Smooth muscle cell (in vitro differentiated cells): ENCODE results near the gene LRRC3B. TPM values are rescaled to one million over a fixed set of nuclear protein-coding genes. Genes with fewer than 3 reads are reported as not detected.

Source experiments
- DNase-seq: peaks from one replicate; lab custom pipeline; 2025; ENCODE audit not compliant: unreplicated experiment; lab: John Stamatoyannopoulos, UW
- H2AFZ ChIP-seq: fragments of 200-600 bp; sonication (generic); 2 replicates; pipeline ENCODE4 v1.6.0; 2016; ENCODE audit warnings: antibody characterized with exemption, low read depth, mild to moderate bottlenecking
- H3F3A ChIP-seq: fragments of 200-600 bp; sonication (generic); 2 replicates; pipeline ENCODE4 v1.6.0; 2017; ENCODE audit warnings: antibody characterized with exemption, low read depth
- H3K27ac ChIP-seq: fragments of 200-600 bp; sonication (generic); 2 replicates; pipeline ENCODE4 v1.5.1; 2016; ENCODE audit warnings: low read depth, mild to moderate bottlenecking
- H3K27me3 ChIP-seq: fragments of 200-600 bp; sonication (generic); 2 replicates; pipeline ENCODE4 v1.6.1; 2016; ENCODE audit warnings: low read depth, mild to moderate bottlenecking
- H3K36me3 ChIP-seq: fragments of 200-600 bp; sonication (generic); 2 replicates; pipeline ENCODE4 v1.5.1; 2016; ENCODE audit warnings: low read depth
- H3K4me1 ChIP-seq: fragments of 200-600 bp; sonication (generic); 2 replicates; pipeline ENCODE4 v1.5.1; 2016; ENCODE audit warnings: low read depth
- H3K4me2 ChIP-seq: fragments of 200-600 bp; sonication (generic); 2 replicates; pipeline ENCODE4 v1.6.0; 2016; ENCODE audit warnings: mild to moderate bottlenecking
- H3K4me3 ChIP-seq: fragments of 200-600 bp; sonication (generic); 2 replicates; pipeline ENCODE4 v1.5.1; 2016; ENCODE audit warnings: mild to moderate bottlenecking
- H3K79me2 ChIP-seq: fragments of 200-600 bp; sonication (generic); 2 replicates; pipeline ENCODE4 v1.6.0; 2016; ENCODE audit warnings: low read depth, mild to moderate bottlenecking
- H3K9ac ChIP-seq: fragments of 200-600 bp; sonication (generic); 2 replicates; pipeline ENCODE4 v1.6.0; 2016; ENCODE audit warnings: low read depth
- H3K9me3 ChIP-seq: fragments of 200-600 bp; sonication (generic); replicated peaks from 2 replicates; pipeline ENCODE4 v1.5.1; 2016; ENCODE audit warnings: low read depth
- H4K20me1 ChIP-seq: fragments of 200-600 bp; sonication (generic); 2 replicates; pipeline ENCODE4 v1.6.0; 2016; ENCODE audit warnings: low read depth
- WGBS: methylation state at CpG from one replicate; pipeline ENCODE4 v1.1.7; 2016; ENCODE audit warnings: low lambda C conversion rate; 5-methylcytosine and 5-hydroxymethylcytosine counted together
- polyA plus RNA-seq: library from polyadenylated mRNA; unstranded; fragments of >200 nt; fragmentation: Nextera tagmentation; extraction: Ambion mirVana; gene quantifications from 2 replicates; pipeline ENCODE4 v1.2.1, GENCODE V29; 2016
- total RNA-seq: library from RNA; depleted of rRNA; stranded (reverse); fragments of >200 nt; gene quantifications from 2 replicates; pipeline ENCODE4 v1.2.3, GENCODE V29; 2014
- TF ChIP-seq, protein P1 (sequence below): fragments of 200-600 bp; sonication (generic); IDR thresholded peaks from 2 replicates; pipeline ENCODE4 v1.5.1; 2017; ENCODE audit warnings: borderline replicate concordance, mild to moderate bottlenecking, antibody characterized with exemption; ENCODE audit not compliant: insufficient read depth, poor library complexity, severe bottlenecking

LRRC3B gene
- total and polyA plus RNA-seq, 2 experiments from 2014 or later, result not detected

DNA sequence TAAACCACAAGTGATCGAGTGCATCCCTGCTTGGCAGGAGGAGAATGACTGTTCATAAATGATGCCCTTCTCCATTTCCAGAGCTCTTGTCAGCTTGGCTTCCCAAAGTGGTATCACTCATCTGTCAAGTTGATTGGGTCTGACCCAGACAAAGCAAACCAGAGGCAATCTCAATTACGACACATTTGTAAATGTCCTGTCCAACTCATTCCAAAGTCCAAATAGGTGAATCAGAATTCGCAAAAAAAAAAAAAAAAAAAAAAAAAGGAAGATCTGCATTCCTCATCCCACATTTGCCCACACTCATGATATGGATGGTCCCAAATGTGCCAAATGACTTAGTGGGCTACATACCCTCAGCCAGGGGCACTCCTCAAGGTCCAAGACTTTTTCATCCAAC lies 91.9 kb downstream of the LRRC3B start:
- H3F3A ChIP-seq, result no peaks in the 10 kb centered on the region
- no peak overlapping the region for H3K9ac ChIP-seq
- H3K27ac ChIP-seq, result no peak overlapping the region
- H2AFZ ChIP-seq, result no peak overlapping the region
- no peak overlapping the region for H3K4me3 ChIP-seq
- no peaks in the 10 kb centered on the region for H3K27me3 ChIP-seq
- peaks cover 16% of the 10 kb centered on the region for H3K4me1 ChIP-seq
- 76% methylated on average over 3 of the region's 3 CpGs for WGBS
- TF ChIP-seq, protein P1, sequence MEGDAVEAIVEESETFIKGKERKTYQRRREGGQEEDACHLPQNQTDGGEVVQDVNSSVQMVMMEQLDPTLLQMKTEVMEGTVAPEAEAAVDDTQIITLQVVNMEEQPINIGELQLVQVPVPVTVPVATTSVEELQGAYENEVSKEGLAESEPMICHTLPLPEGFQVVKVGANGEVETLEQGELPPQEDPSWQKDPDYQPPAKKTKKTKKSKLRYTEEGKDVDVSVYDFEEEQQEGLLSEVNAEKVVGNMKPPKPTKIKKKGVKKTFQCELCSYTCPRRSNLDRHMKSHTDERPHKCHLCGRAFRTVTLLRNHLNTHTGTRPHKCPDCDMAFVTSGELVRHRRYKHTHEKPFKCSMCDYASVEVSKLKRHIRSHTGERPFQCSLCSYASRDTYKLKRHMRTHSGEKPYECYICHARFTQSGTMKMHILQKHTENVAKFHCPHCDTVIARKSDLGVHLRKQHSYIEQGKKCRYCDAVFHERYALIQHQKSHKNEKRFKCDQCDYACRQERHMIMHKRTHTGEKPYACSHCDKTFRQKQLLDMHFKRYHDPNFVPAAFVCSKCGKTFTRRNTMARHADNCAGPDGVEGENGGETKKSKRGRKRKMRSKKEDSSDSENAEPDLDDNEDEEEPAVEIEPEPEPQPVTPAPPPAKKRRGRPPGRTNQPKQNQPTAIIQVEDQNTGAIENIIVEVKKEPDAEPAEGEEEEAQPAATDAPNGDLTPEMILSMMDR, result no peak
- H3K9me3 ChIP-seq, result no peaks in the 10 kb centered on the region
- H3K36me3 ChIP-seq, result no peaks in the 10 kb centered on the region
- H3K79me2 ChIP-seq, result no peaks in the 10 kb centered on the region
- no peaks in the 10 kb centered on the region for H4K20me1 ChIP-seq
- H3K4me2 ChIP-seq, result no peak overlapping the region
- DNase-seq, result no peak

DNA sequence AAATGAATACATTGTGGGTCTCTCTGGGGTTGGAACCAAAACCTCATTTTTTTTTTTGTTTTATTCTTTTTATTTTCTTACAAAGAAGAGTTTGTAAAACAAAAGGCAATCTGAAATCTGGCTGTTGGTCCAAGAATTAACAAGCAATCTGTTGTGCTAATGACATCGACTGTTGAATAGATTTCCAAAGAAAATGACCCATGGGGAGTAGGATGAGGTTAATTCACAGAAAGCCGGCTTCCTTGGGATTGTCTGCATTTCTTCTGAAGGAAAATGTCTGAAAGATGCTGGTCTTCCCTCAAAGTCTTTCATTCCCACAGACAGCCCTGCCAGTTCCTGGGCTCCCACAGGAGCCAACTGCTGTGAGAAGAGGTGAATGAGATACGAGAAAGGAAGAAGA lies 92.9 kb downstream of the LRRC3B start:
- no peaks in the 10 kb centered on the region for H4K20me1 ChIP-seq
- H3K27me3 ChIP-seq, result no peaks in the 10 kb centered on the region
- H3K79me2 ChIP-seq, result no peaks in the 10 kb centered on the region
- H3K9ac ChIP-seq, result no peak overlapping the region
- no peaks in the 10 kb centered on the region for H3K36me3 ChIP-seq
- H3K9me3 ChIP-seq, result no peaks in the 10 kb centered on the region
- WGBS, result 92% methylated on average over 3 of the region's 3 CpGs
- no peak overlapping the region for H3K4me3 ChIP-seq
- H3K4me1 ChIP-seq, result peaks cover 23% of the 10 kb centered on the region
- no peak overlapping the region for H3K4me2 ChIP-seq
- TF ChIP-seq, protein P1, result no peak
- H3K27ac ChIP-seq, result no peak overlapping the region
- H2AFZ ChIP-seq, result no peak overlapping the region
- no peak for DNase-seq
- no peaks in the 10 kb centered on the region for H3F3A ChIP-seq

DNA sequence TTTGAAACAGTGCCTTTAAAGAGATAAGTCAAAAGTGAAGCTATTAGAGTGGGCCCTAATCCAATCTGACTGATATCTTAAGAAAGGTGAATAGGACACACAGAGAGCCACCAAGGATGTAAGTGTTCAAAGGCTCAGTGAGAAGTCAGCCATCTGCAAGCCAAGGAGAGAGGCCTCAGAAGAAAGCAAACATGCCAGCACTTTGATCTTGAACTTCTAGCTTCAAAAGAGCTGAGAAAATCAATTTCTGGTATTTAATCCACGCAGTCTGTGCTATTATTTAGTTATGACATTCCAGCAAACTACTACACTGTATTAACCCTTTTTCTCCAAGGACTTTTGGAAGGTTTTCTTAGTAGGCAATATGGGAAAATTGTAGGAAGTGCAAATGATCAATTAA lies 95.7 kb downstream of the LRRC3B start:
- DNase-seq, result no peak
- Histone ChIP-seq H3K4me1 (peaks cover 23% of the 10 kb centered on the region), H3K36me3 (no peaks in the 10 kb centered on the region), H3K9me3 (no peaks in the 10 kb centered on the region), H4K20me1 (no peaks in the 10 kb centered on the region), H2AFZ (no peak overlapping the region), H3K27ac (no peak overlapping the region), H3K27me3 (no peaks in the 10 kb centered on the region), H3K79me2 (no peaks in the 10 kb centered on the region), H3K4me3 (no peak overlapping the region), H3K4me2 (no peak overlapping the region), H3F3A (no peaks in the 10 kb centered on the region), H3K9ac (no peak overlapping the region)
- TF ChIP-seq, protein P1, result no peak
- WGBS, result 93% methylated on average over 1 of the region's 1 CpG

DNA sequence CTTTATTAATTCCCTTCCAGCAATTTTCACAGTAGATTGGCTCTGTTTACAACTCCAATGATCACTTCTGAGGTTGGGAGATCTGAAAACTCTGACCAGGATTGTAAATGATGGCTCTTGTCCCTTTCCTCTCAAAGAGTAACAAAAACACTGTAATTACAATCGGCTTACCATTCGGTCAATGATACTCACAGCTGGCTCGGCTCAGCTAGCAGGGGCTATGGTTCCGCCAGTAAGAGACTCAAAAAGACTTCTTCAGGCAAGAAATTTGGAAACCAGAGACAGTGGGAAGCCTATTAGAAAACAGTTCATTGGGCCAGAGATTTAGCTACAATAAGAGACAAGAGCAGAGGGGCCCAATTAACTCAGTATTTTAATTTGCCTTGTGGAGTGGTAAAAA lies 96.6 kb downstream of the LRRC3B start:
- no peaks in the 10 kb centered on the region for H4K20me1 ChIP-seq
- no peak for DNase-seq
- H3K79me2 ChIP-seq, result no peaks in the 10 kb centered on the region
- H3K4me2 ChIP-seq, result no peak overlapping the region
- H3K27ac ChIP-seq, result no peak overlapping the region
- H3K9ac ChIP-seq, result no peak overlapping the region
- H3K4me3 ChIP-seq, result no peak overlapping the region
- TF ChIP-seq, protein P1, result no peak
- H3K36me3 ChIP-seq, result no peaks in the 10 kb centered on the region
- no peaks in the 10 kb centered on the region for H3F3A ChIP-seq
- H3K4me1 ChIP-seq, result peaks cover 23% of the 10 kb centered on the region
- H3K9me3 ChIP-seq, result no peaks in the 10 kb centered on the region
- no peak overlapping the region for H2AFZ ChIP-seq
- no peaks in the 10 kb centered on the region for H3K27me3 ChIP-seq
- WGBS, result 88% methylated on average over 4 of the region's 4 CpGs
